H1 (cell line): ENCODE measurements around the gene BRK1. TPM values are rescaled to one million over a fixed set of nuclear protein-coding genes. Genes with fewer than 3 reads are reported as not detected.

Experiments used
- CTCF ChIA-PET: fragments of 300-600 bp; sonication (Branson Sonifier 250); formaldehyde crosslinking; loops from one replicate; lab custom pipeline; 2021; ENCODE audit not compliant: partially characterized antibody; lab: Charles Lee
- POLR2A ChIA-PET: fragments of 300-600 bp; sonication (Branson Sonifier 250); formaldehyde crosslinking; loops from one replicate; lab custom pipeline; 2021; ENCODE audit warnings: inconsistent platforms; ENCODE audit not compliant: partially characterized antibody; lab: Charles Lee
- DNase-seq, 2 experiments: peaks; one replicate each; pipeline versions ENCODE4 v3.0.0 to v3.0.0-alpha.2; 2010 to 2022; ENCODE audit warnings: low spot score in 2 of 2, low read depth in 1 of 2, mixed read lengths in 1 of 2
- FAIRE-seq: peaks from 2 replicates; lab custom pipeline; 2011; peaks lifted over from hg19 to GRCh38; lab: Jason Lieb, UNC
- H2AFZ ChIP-seq: 2 replicates; pipeline ENCODE4 v1.8.1; 2012; ENCODE audit warnings: low read length, inconsistent platforms
- H2AK5ac ChIP-seq: 2 replicates; pipeline ENCODE4 v1.6.1; 2013; ENCODE audit warnings: low read depth, low read length
- H2BK120ac ChIP-seq: replicated peaks from 2 replicates; pipeline ENCODE3; 2013; ENCODE audit warnings: low read depth, low read length, inconsistent platforms
- H2BK12ac ChIP-seq: 2 replicates; pipeline ENCODE4 v1.6.1; 2013; ENCODE audit warnings: low read depth, low read length
- H2BK15ac ChIP-seq: 2 replicates; pipeline ENCODE4 v1.6.1; 2013; ENCODE audit warnings: low read length
- H2BK20ac ChIP-seq: 2 replicates; pipeline ENCODE4 v1.6.1; 2013; ENCODE audit warnings: low read length
- H2BK5ac ChIP-seq: 2 replicates; pipeline ENCODE4 v1.6.1; 2013; ENCODE audit warnings: low read depth, low read length
- H3K14ac ChIP-seq: 2 replicates; pipeline ENCODE4 v1.6.1; 2013; ENCODE audit warnings: inconsistent platforms; ENCODE audit not compliant: insufficient read length
- H3K18ac ChIP-seq: 2 replicates; pipeline ENCODE4 v1.6.1; 2013; ENCODE audit warnings: low read length; ENCODE audit errors: extremely low read depth
- H3K23ac ChIP-seq: 2 replicates; pipeline ENCODE4 v1.6.1; 2013; ENCODE audit warnings: inconsistent platforms; ENCODE audit not compliant: insufficient read length
- H3K23me2 ChIP-seq: 2 replicates; pipeline ENCODE4 v1.6.1; 2013; ENCODE audit warnings: low read depth, low read length
- H3K27ac ChIP-seq: 2 replicates; pipeline ENCODE4 v1.6.1; 2011; ENCODE audit warnings: low read depth, low read length, inconsistent platforms
- H3K27me3 ChIP-seq, 4 experiments: replicated peaks in 1 of 4; 1 replicate in 1 of 4; 2 replicates in 3 of 4; pipeline versions ENCODE4 v1.6.1 to v1.8.1; 2011 to 2013; ENCODE audit warnings: low read length in 3 of 4, mild to moderate bottlenecking in 3 of 4, inconsistent platforms in 2 of 4, mixed read lengths in 2 of 4, moderate library complexity in 1 of 4; ENCODE audit not compliant: control insufficient read depth in 3 of 4, insufficient read depth in 3 of 4; ENCODE audit errors: extremely low read depth in 1 of 4
- H3K36me3 ChIP-seq, 4 experiments: 2 replicates each; pipeline versions ENCODE4 v1.6.1 to v1.8.1; 2011 to 2013; ENCODE audit warnings: mild to moderate bottlenecking in 4 of 4, low read length in 3 of 4, moderate library complexity in 2 of 4, control low read depth in 1 of 4, inconsistent platforms in 1 of 4; ENCODE audit not compliant: insufficient read depth in 4 of 4, control insufficient read depth in 2 of 4
- H3K4ac ChIP-seq: replicated peaks from 2 replicates; pipeline ENCODE3; 2013; ENCODE audit warnings: low read length, low read depth, mixed read lengths, inconsistent platforms; ENCODE audit not compliant: insufficient read length
- H3K4me1 ChIP-seq, 4 experiments: replicated peaks in 1 of 4; 1 replicate in 1 of 4; 2 replicates in 3 of 4; pipeline versions ENCODE4 v1.6.1 to v1.8.1; 2011 to 2013; ENCODE audit warnings: low read length in 3 of 4, inconsistent platforms in 2 of 4, mixed read lengths in 1 of 4; ENCODE audit not compliant: insufficient read depth in 4 of 4, control insufficient read depth in 3 of 4
- H3K4me2 ChIP-seq, 2 experiments: 2 replicates each; pipeline versions ENCODE4 v1.6.1 to v1.8.1; 2011 to 2013; ENCODE audit warnings: low read depth in 2 of 2, low read length in 2 of 2, control low read depth in 1 of 2, inconsistent platforms in 1 of 2, mild to moderate bottlenecking in 1 of 2; ENCODE audit not compliant: insufficient read depth in 1 of 2
- H3K4me3 ChIP-seq, 4 experiments: fragments of 200-600, 300-600 bp in 1 of 4; sonication (generic), shearing (Covaris generic), sonication (Bioruptor Twin) in 1 of 4; 2 replicates each; pipeline versions ENCODE4 v1.5.1 to v1.8.1; 2011 to 2016; ENCODE audit warnings: low read length in 4 of 4, low read depth in 3 of 4, control low read depth in 2 of 4, inconsistent platforms in 2 of 4, mild to moderate bottlenecking in 2 of 4, mixed read lengths in 1 of 4, moderate library complexity in 1 of 4; ENCODE audit not compliant: insufficient read depth in 2 of 4; ENCODE audit errors: extremely low read depth in 1 of 4
- H3K56ac ChIP-seq: replicated peaks from 2 replicates; pipeline ENCODE3; 2013; ENCODE audit warnings: low read depth, mild to moderate bottlenecking, mixed read lengths, low read length, inconsistent platforms; ENCODE audit not compliant: insufficient read length
- H3K79me1 ChIP-seq: 2 replicates; pipeline ENCODE4 v1.6.1; 2013; ENCODE audit warnings: low read depth, low read length, control low read depth
- H3K79me2 ChIP-seq, 2 experiments: 2 replicates each; pipeline versions ENCODE4 v1.6.1 to v1.8.1; 2012 to 2013; ENCODE audit warnings: low read length in 2 of 2, mild to moderate bottlenecking in 2 of 2, inconsistent platforms in 1 of 2; ENCODE audit not compliant: insufficient read depth in 2 of 2, control insufficient read depth in 1 of 2
- H3K9ac ChIP-seq, 4 experiments: replicated peaks in 1 of 4; 1 replicate in 1 of 4; 2 replicates in 3 of 4; pipeline versions ENCODE4 v1.6.1 to v1.8.1; 2011 to 2013; ENCODE audit warnings: low read depth in 3 of 4, low read length in 3 of 4, control low read depth in 2 of 4, mild to moderate bottlenecking in 2 of 4, moderate library complexity in 2 of 4, inconsistent platforms in 1 of 4; ENCODE audit errors: extremely low read depth in 1 of 4
- H3K9me3 ChIP-seq, 2 experiments: 2 replicates each; pipeline versions ENCODE4 v1.6.1 to v1.8.1; 2012 to 2013; ENCODE audit warnings: mild to moderate bottlenecking in 2 of 2, moderate library complexity in 2 of 2, control low read depth in 1 of 2, inconsistent platforms in 1 of 2, low read depth in 1 of 2, low read length in 1 of 2, mixed read lengths in 1 of 2; ENCODE audit not compliant: insufficient read depth in 2 of 2
- H4K20me1 ChIP-seq, 2 experiments: replicated peaks in 1 of 2; 2 replicates each; pipeline versions ENCODE3 to v1.8.1; 2011 to 2013; ENCODE audit warnings: inconsistent platforms in 2 of 2, low read length in 2 of 2, mild to moderate bottlenecking in 1 of 2; ENCODE audit not compliant: insufficient read depth in 2 of 2, control insufficient read depth in 1 of 2
- H4K5ac ChIP-seq: 2 replicates; pipeline ENCODE4 v1.6.1; 2013; ENCODE audit warnings: low read length, low read depth, mixed read lengths, inconsistent platforms; ENCODE audit not compliant: insufficient read length
- H4K8ac ChIP-seq: 2 replicates; pipeline ENCODE4 v1.8.0; 2013; ENCODE audit warnings: mild to moderate bottlenecking, moderate library complexity, low read length, inconsistent platforms; ENCODE audit not compliant: insufficient read depth; ENCODE audit errors: extremely low read depth
- H4K91ac ChIP-seq: replicated peaks from 2 replicates; pipeline ENCODE3; 2013; ENCODE audit warnings: low read length, mixed read lengths, inconsistent platforms; ENCODE audit not compliant: insufficient read length
- CEBPB ChIP-seq: IDR thresholded peaks from 2 replicates; pipeline ENCODE4 v1.6.1; 2012; ENCODE audit warnings: low read depth, low read length
- CHD1 ChIP-seq: IDR thresholded peaks from 2 replicates; pipeline ENCODE4 v1.6.1; 2012; ENCODE audit warnings: low read depth, low read length, improper control_type of control experiment
- CREB1 ChIP-seq: IDR thresholded peaks from 2 replicates; pipeline ENCODE4 v1.6.1; 2012; ENCODE audit warnings: inconsistent platforms
- EGR1 ChIP-seq: IDR thresholded peaks from 2 replicates; pipeline ENCODE4 v1.6.1; 2011; ENCODE audit warnings: low read depth, low read length, borderline replicate concordance
- KDM5A ChIP-seq: fragments of 200-600 bp; IDR thresholded peaks from 2 replicates; pipeline ENCODE4 v1.7.1; 2012; ENCODE audit warnings: mild to moderate bottlenecking, low read length, inconsistent platforms, mixed read lengths
- MAFK ChIP-seq: IDR thresholded peaks from 2 replicates; pipeline ENCODE4 v1.6.1; 2012; ENCODE audit warnings: low read depth, mild to moderate bottlenecking, improper control_type of control experiment, low read length
- NANOG ChIP-seq: IDR thresholded peaks from 2 replicates; pipeline ENCODE4 v1.6.1; 2011; ENCODE audit warnings: low read length, low read depth, mild to moderate bottlenecking, inconsistent platforms; ENCODE audit not compliant: insufficient read depth, poor library complexity, severe bottlenecking
- PHF8 ChIP-seq: fragments of 200-600 bp; sonication (generic); conservative IDR thresholded peaks from 2 replicates; pipeline ENCODE4 v1.7.1; 2012; ENCODE audit warnings: low read depth, mild to moderate bottlenecking, inconsistent platforms, low read length, moderate library complexity
- SIN3A ChIP-seq, 2 experiments: IDR thresholded peaks in 1 of 2; conservative IDR thresholded peaks in 1 of 2; 2 replicates each; pipeline ENCODE4 v1.6.1; 2011 to 2012; ENCODE audit warnings: low read length in 2 of 2, improper control_type of control experiment in 1 of 2, low read depth in 1 of 2, mild to moderate bottlenecking in 1 of 2
- SP4 ChIP-seq: IDR thresholded peaks from 2 replicates; pipeline ENCODE4 v1.6.1; 2012; ENCODE audit warnings: low read length, inconsistent platforms
- SUZ12 ChIP-seq: fragments of 200-600 bp; sonication (generic); IDR thresholded peaks from 2 replicates; pipeline ENCODE4 v1.6.1; 2012; ENCODE audit warnings: mild to moderate bottlenecking, inconsistent platforms, low read length, moderate library complexity, mixed read lengths
- TCF12 ChIP-seq: IDR thresholded peaks from 2 replicates; pipeline ENCODE4 v1.6.1; 2011; ENCODE audit warnings: low read depth, mild to moderate bottlenecking, low read length
- YY1 ChIP-seq: IDR thresholded peaks from 2 replicates; pipeline ENCODE4 v1.6.1; 2011; ENCODE audit warnings: low read depth, mild to moderate bottlenecking, low read length
- WGBS, 2 experiments: shearing (Covaris generic) in 1 of 2; methylation state at CpG; one replicate each; pipeline versions ENCODE4 v1.1.6 to v1.1.7; 2013 to 2015; ENCODE audit warnings: low lambda C conversion rate in 2 of 2, mixed read lengths in 2 of 2, inconsistent platforms in 1 of 2, low coverage in 1 of 2, missing lambda C conversion rate in 1 of 2; ENCODE audit not compliant: insufficient replicate concordance in 2 of 2, insufficient coverage in 1 of 2, insufficient read length in 1 of 2; ENCODE audit errors: extremely low coverage in 1 of 2, missing lambda C conversion rate in 1 of 2; 5-methylcytosine and 5-hydroxymethylcytosine counted together
- polyA plus RNA-seq, 7 experiments: library from polyadenylated mRNA; depleted of rRNA in 3 of 7; stranded (reverse) in 5 of 7; unstranded in 2 of 7; fragments of >200 nt in 5 of 7; fragments of 200-250 nt in 2 of 7; gene quantifications; 1 replicate in 5 of 7; 2 replicates in 1 of 7; 4 replicates in 1 of 7; pipeline versions ENCODE4 v1.2.1 to v1.2.3, GENCODE V29; 2011 to 2013; ENCODE audit warnings: missing spikeins in 2 of 7, mixed read lengths in 2 of 7
- total RNA-seq: library from RNA; stranded (reverse); fragmentation: NEBNext Ultra II Directional; extraction: Animal tissue kit (Norgen Biotek cat#: 25700); gene quantifications from 2 replicates; pipeline ENCODE4 v1.2.1, GENCODE V29; 2021
- TF ChIP-seq, protein P1 (sequence below): IDR thresholded peaks from 2 replicates; pipeline ENCODE4 v1.6.1; 2012; ENCODE audit warnings: inconsistent platforms

Gene BRK1
- total and polyA plus RNA-seq, 2 of the 8 experiments (the other 6 are each of a cell fraction or from before 2014, with no cell fraction given) = 137 to 164 TPM

DNA sequence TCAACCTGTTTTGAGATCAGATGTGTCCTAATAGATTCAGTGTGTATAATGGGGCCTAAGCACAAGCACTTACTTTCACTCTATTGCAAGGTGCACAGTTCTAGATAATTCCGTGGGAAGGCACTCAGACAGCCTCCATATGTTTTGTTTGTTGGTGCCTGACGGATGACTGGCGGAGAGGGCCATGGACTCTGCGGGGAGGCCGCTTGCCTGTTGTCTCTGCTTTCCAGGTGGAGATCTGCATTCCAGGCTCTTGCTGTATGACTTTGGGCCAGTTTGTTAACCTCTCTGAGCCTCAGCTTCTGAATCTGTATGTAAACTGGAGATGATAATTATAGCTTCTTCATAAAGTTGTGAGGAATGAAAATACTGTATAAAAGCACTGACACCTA, 50.7 kb downstream of the BRK1 start:
- no peak overlapping the region for H3K4me2 ChIP-seq
- no peak overlapping the region for H3K4ac ChIP-seq
- no peaks in the 10 kb centered on the region; a peak in 1 of 7 replicates for H3K27me3 ChIP-seq
- CTCF ChIA-PET = interaction anchor here (1.3 to 5.7 kb wide), 6 partner anchors 10 to 168 kb away, joined by 3 to 38 read pairs (median 6); no protein-coding TSS in a partner anchor
- no peak overlapping the region for H3K18ac ChIP-seq
- H3K27ac ChIP-seq = no peak overlapping the region
- no peak overlapping the region for H2BK120ac ChIP-seq
- H3K9ac ChIP-seq = no peak overlapping the region
- no peaks in the 10 kb centered on the region for H3K36me3 ChIP-seq
- no peak overlapping the region for H2AFZ ChIP-seq
- peaks cover 14 to 17% of the 10 kb centered on the region in 2 experiments; a peak in 3 of 4 replicates for H3K9me3 ChIP-seq
- H4K20me1 ChIP-seq = no peaks in the 10 kb centered on the region
- POLR2A ChIA-PET = interaction anchor here (1.2 to 1.4 kb wide), 2 partner anchors 25 to 57 kb away, joined by 3 to 4 read pairs; partner anchors contain the start of gene VHL
- H3K23me2 ChIP-seq = peaks cover 6% of the 10 kb centered on the region; the same call in 1 of the 2 replicates
- WGBS, 2 experiments = 92% methylated on average over 5 of the region's 5 CpGs; no CpG with 5 or more reads in 1 of the 2 experiments
- H2BK5ac ChIP-seq = no peak overlapping the region
- H2BK12ac ChIP-seq = no peak overlapping the region
- no peak overlapping the region for H3K14ac ChIP-seq
- no peak overlapping the region for H3K23ac ChIP-seq
- no peak overlapping the region for H2BK15ac ChIP-seq
- H3K4me3 ChIP-seq = no peak overlapping the region
- DNase-seq (no peak), FAIRE-seq (no peak)
- no peak overlapping the region for H2BK20ac ChIP-seq
- H3K79me1 ChIP-seq = no peaks in the 10 kb centered on the region
- no peak overlapping the region for H4K91ac ChIP-seq
- H3K56ac ChIP-seq = no peak overlapping the region
- H4K5ac ChIP-seq = no peak overlapping the region
- no peak overlapping the region for H4K8ac ChIP-seq
- H3K4me1 ChIP-seq = peaks cover 0 to 2% (median 0%) of the 10 kb centered on the region in 4 experiments; a peak in 2 of 7 replicates
- H2AK5ac ChIP-seq = no peak overlapping the region
- H3K79me2 ChIP-seq = no peaks in the 10 kb centered on the region
- TF ChIP-seq SIN3A (conservative IDR thresholded peaks at IDR 0.05 in 1 of 2, IDR thresholded peaks at IDR 0.05 in 1 of 2; ENCODE audit: low read depth in 1 of 2, low read length in 2 of 2) (no peak), EGR1 (no peak), MAFK (no peak), SP4 (no peak), YY1 (no peak), TCF12 (no peak), NANOG (no peak), CREB1 (no peak), SUZ12 (no peak), PHF8 (no peak), KDM5A (no peak), CHD1 (no peak), CEBPB (no peak)
- TF ChIP-seq, protein P1, sequence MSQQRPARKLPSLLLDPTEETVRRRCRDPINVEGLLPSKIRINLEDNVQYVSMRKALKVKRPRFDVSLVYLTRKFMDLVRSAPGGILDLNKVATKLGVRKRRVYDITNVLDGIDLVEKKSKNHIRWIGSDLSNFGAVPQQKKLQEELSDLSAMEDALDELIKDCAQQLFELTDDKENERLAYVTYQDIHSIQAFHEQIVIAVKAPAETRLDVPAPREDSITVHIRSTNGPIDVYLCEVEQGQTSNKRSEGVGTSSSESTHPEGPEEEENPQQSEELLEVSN = no peak
